ENCODE results near the gene RYR2.

- no peak for TF ChIP-seq PATZ1 (CRISPR knock-in tag; IDR thresholded peaks at IDR 0.05; ENCODE audit: borderline replicate concordance)
- no peak for TF ChIP-seq POU6F1 (CRISPR knock-in tag; IDR thresholded peaks at IDR 0.05; ENCODE audit: borderline replicate concordance, low read depth)
- no peak for TF ChIP-seq CSRNP3 (CRISPR knock-in tag; IDR thresholded peaks at IDR 0.05)
- TF ChIP-seq ZFP3 (CRISPR knock-in tag; IDR thresholded peaks at IDR 0.05), result no peak
- no peak for TF ChIP-seq ARNTL (CRISPR knock-in tag; IDR thresholded peaks at IDR 0.05; ENCODE audit: borderline replicate concordance, low read depth)
- TF ChIP-seq ZFP30 (CRISPR knock-in tag; IDR thresholded peaks at IDR 0.05), result no peak
- TF ChIP-seq TOX (CRISPR knock-in tag; IDR thresholded peaks at IDR 0.05; ENCODE audit: borderline replicate concordance), result no peak
- no peak for TF ChIP-seq TSHZ2 (CRISPR knock-in tag; IDR thresholded peaks at IDR 0.05)
Observed at GRCh38 chr1:237838320-237838719, 796.3 kb downstream of the RYR2 start.
